GM20000 (cell line): ENCODE results near the gene GSG1L.

Source experiments
- DNase-seq: peaks from one replicate; pipeline ENCODE4 v3.0.0; 2012; ENCODE audit warnings: low spot score
- CTCF ChIP-seq: IDR thresholded peaks from 2 replicates; pipeline ENCODE4 v1.5.1; 2012; ENCODE audit warnings: mild to moderate bottlenecking, control low read depth; ENCODE audit errors: extremely low read depth, missing control alignments

The GSG1L gene

GRCh38 chr16:27819881-27820610 lies 243.5 kb downstream of the GSG1L start:
- DNase-seq, result no peak
- no peak for TF ChIP-seq CTCF

GRCh38 chr16:27819356-27819755 lies 244.2 kb downstream of the GSG1L start:
- TF ChIP-seq CTCF, result no peak

GRCh38 chr16:27818246-27818645 lies 245.3 kb downstream of the GSG1L start:
- no peak for DNase-seq
- no peak for TF ChIP-seq CTCF

More at GRCh38 chr16:27819356-27819755, 244.2 kb downstream of the GSG1L start:
- DNase-seq, result no peak

- no peak for DNase-seq
- TF ChIP-seq CTCF, result no peak
These were observed 246.5 kb downstream of the GSG1L start for GRCh38 chr16:27817038-27817437.

- no peak for TF ChIP-seq CTCF
- no peak for DNase-seq
These were observed 247.0 kb downstream of the GSG1L start for GRCh38 chr16:27816561-27816960.

- TF ChIP-seq CTCF, result no peak
These were observed 249.9 kb downstream of the GSG1L start for GRCh38 chr16:27813591-27813990.

GRCh38 chr16:27811881-27812280 lies 251.6 kb downstream of the GSG1L start:
- no peak for DNase-seq

More at GRCh38 chr16:27813591-27813990, 249.9 kb downstream of the GSG1L start:
- no peak for DNase-seq

More at GRCh38 chr16:27811881-27812280, 251.6 kb downstream of the GSG1L start:
- TF ChIP-seq CTCF, result no peak
